HepG2 (cell line): ENCODE data around the gene ARSB.

Source experiments
- DNMT3B ChIP-seq: conservative IDR thresholded peaks from 2 replicates; pipeline ENCODE4 v1.6.1; 2016; ENCODE audit warnings: missing biosample characterization, control low read depth
- FOXA1 ChIP-seq, 2 experiments: fragments of 450-650 bp in 1 of 2; sonication (generic) in 1 of 2; formaldehyde crosslinking in 1 of 2; IDR thresholded peaks; 2 replicates each; pipeline versions ENCODE4 v1.4.0 to v1.6.1; 2016 to 2020; ENCODE audit warnings: missing genetic modification reagents in 1 of 2
- HDAC6 ChIP-seq: fragments of 200-600 bp; sonication (generic); IDR thresholded peaks from 2 replicates; pipeline ENCODE4 v1.7.0; 2017; ENCODE audit warnings: mild to moderate bottlenecking, antibody characterized with exemption, low read length, low read depth
- MAFK ChIP-seq, 2 experiments: IDR thresholded peaks in 1 of 2; conservative IDR thresholded peaks in 1 of 2; 2 replicates each; pipeline ENCODE4 v1.6.1; 2011; ENCODE audit warnings: improper control_type of control experiment in 2 of 2, low read length in 2 of 2
- NR1H2 ChIP-seq: sonication (generic); formaldehyde crosslinking; IDR thresholded peaks from 2 replicates; pipeline ENCODE4 v1.8.1; 2022; ENCODE audit warnings: low read depth, missing genetic modification reagents, borderline replicate concordance
- PRPF4 ChIP-seq: fragments of 200-400 bp; formaldehyde crosslinking; IDR thresholded peaks from 2 replicates; pipeline ENCODE4 v1.6.1; 2016; ENCODE audit warnings: low read length, low read depth; ENCODE audit not compliant: poor library complexity, severe bottlenecking
- SPEN ChIP-seq: sonication (generic); formaldehyde crosslinking; IDR thresholded peaks from 2 replicates; pipeline ENCODE4 v1.5.1; 2020; ENCODE audit warnings: low read depth, mild to moderate bottlenecking, missing genetic modification reagents
- TF ChIP-seq, protein P1 (sequence below): sonication (generic); formaldehyde crosslinking; IDR thresholded peaks from 2 replicates; pipeline ENCODE4 v1.8.1; 2023; ENCODE audit warnings: mild to moderate bottlenecking, missing genetic modification reagents
- TF ChIP-seq, protein P2 (sequence below): sonication (generic); formaldehyde crosslinking; IDR thresholded peaks from 2 replicates; pipeline ENCODE4 v1.4.0; 2020; ENCODE audit warnings: missing genetic modification reagents

DNA sequence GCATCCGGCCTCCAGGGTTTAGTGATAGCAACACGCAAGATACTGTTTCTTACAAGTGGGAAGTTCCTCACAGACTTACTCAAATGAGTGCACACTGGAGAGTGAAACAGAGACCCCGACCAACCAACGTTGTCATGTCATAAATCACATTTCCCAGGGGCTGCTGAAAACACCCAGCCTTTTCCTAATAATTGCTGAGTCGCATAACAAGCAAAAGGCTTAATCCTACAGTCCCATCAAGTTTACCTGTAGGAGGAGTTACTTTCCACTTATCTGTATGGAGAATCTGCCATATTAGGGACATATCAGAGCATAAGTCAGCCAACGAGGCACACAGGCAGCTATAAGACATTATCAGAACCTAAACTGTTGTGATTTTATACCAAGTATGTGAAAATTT lies 180.1 kb downstream of the ARSB start:
- TF ChIP-seq NR1H2 (CRISPR knock-in tag) (no peak), DNMT3B (no peak), PRPF4 (no peak), SPEN (no peak), MAFK (conservative IDR thresholded peaks at IDR 0.05 in 1 of 2, IDR thresholded peaks at IDR 0.05 in 1 of 2; ENCODE audit: low read length in 2 of 2) (no peak; a peak in 1 of 4 replicates), HDAC6 (no peak), FOXA1 (IDR thresholded peaks at IDR 0.05) (no peak), FOXA1 (CRISPR knock-in tag; IDR thresholded peaks at IDR 0.05) (no peak)
- TF ChIP-seq, protein P1, sequence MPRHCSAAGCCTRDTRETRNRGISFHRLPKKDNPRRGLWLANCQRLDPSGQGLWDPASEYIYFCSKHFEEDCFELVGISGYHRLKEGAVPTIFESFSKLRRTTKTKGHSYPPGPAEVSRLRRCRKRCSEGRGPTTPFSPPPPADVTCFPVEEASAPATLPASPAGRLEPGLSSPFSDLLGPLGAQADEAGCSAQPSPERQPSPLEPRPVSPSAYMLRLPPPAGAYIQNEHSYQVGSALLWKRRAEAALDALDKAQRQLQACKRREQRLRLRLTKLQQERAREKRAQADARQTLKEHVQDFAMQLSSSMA = no peak
- TF ChIP-seq, protein P2, sequence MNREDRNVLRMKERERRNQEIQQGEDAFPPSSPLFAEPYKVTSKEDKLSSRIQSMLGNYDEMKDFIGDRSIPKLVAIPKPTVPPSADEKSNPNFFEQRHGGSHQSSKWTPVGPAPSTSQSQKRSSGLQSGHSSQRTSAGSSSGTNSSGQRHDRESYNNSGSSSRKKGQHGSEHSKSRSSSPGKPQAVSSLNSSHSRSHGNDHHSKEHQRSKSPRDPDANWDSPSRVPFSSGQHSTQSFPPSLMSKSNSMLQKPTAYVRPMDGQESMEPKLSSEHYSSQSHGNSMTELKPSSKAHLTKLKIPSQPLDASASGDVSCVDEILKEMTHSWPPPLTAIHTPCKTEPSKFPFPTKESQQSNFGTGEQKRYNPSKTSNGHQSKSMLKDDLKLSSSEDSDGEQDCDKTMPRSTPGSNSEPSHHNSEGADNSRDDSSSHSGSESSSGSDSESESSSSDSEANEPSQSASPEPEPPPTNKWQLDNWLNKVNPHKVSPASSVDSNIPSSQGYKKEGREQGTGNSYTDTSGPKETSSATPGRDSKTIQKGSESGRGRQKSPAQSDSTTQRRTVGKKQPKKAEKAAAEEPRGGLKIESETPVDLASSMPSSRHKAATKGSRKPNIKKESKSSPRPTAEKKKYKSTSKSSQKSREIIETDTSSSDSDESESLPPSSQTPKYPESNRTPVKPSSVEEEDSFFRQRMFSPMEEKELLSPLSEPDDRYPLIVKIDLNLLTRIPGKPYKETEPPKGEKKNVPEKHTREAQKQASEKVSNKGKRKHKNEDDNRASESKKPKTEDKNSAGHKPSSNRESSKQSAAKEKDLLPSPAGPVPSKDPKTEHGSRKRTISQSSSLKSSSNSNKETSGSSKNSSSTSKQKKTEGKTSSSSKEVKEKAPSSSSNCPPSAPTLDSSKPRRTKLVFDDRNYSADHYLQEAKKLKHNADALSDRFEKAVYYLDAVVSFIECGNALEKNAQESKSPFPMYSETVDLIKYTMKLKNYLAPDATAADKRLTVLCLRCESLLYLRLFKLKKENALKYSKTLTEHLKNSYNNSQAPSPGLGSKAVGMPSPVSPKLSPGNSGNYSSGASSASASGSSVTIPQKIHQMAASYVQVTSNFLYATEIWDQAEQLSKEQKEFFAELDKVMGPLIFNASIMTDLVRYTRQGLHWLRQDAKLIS = no peak
